ACHN (cell line): Measurements from ENCODE around the gene NLRC5.
"Not testable (repeated sequence)": the region's sequence is repeated elsewhere in the genome, so short reads cannot be mapped to it uniquely, and the experiment has no call there.

Experiments
- DNase-seq: peaks from one replicate; pipeline ENCODE4 v3.0.0-alpha.2; 2015
- in situ Hi-C: cut with HindIII; loops from 2 replicates; pipeline ENCODE4 v1.10.0; 2017; ENCODE audit warnings: low sequenced_read_pairs, low pct_ligation_motif_present, low pct_unique_long_range_greater_than_20kb

Gene NLRC5

DNA sequence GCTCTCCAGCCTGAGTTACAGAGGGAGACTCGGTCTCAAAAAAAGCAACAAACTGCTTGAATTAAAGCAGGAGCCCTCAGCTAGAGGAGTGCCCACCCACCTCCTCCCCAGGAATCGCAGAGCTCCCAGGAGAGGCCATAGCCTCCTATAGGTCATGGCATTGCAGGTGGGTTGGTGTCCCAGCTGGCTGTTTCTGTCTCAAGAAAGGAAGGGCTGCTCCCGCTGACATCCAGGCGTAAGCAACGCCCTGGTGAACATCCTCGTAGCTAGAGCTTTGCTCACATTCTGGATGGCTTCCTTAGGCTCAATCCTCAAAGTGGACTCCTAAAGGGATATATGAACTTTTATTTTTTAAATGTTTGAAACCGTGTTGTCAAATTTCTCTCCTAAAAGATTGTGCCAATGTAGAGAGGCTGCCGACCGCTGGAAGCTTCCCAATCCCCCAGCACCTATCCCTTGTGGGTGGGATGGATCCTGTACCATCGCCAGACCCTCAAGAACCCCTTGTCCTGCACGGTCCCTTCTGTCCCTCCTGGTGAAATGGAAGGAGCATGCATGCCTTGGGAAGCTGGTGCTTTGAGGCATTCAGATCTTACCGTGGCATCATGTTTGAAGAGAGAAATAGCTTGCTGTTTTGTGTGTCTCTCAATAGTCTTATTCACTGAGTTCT lies 5.9 kb downstream of the NLRC5 start:
- in situ Hi-C loops, result no loop called here
- DNase-seq, result no peak

DNA sequence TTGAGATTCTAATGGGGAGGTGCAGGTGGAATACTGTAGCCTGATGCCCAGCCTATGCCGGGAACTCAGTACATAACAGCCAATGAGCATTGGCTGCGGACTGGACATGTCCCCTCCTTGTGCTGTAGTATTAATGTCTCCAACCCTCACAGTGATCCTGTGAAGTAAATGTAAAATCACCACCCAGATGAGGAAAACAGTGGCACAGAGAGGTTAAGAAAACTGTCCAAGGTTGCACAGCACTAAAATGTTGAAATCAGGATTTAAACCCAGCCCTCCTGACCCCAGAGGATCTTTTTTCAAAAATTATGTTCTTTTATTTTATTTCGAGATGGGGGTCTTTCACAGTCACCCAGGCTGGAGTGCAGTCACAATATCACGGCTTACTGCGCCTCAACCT lies 7.9 kb downstream of the NLRC5 start:
- in situ Hi-C loops, result no loop called here

DNA sequence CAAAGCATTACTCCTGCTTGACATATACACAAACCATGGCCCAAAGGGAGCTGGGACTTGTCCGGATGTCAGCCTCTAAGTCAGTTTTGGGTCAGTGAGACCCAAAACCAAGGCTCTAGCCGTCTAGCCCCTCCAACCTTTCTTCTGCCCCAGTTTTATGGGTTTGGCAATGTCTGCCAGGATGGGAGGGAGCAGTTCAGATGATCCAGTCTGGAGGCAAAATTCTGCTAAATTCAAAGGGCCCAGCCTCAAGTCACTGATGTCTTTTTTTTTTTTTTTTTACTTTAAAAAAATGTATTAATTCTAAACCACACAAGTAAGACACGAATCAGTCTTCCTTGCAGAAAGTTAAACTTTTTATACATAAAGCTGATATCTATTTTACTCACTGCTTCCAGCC lies 8.6 kb downstream of the NLRC5 start:
- in situ Hi-C loops, result no loop called here
- DNase-seq, result no peak

More for the DNA sequence above, 7.9 kb downstream of the NLRC5 start:
- DNase-seq, result no peak

DNA sequence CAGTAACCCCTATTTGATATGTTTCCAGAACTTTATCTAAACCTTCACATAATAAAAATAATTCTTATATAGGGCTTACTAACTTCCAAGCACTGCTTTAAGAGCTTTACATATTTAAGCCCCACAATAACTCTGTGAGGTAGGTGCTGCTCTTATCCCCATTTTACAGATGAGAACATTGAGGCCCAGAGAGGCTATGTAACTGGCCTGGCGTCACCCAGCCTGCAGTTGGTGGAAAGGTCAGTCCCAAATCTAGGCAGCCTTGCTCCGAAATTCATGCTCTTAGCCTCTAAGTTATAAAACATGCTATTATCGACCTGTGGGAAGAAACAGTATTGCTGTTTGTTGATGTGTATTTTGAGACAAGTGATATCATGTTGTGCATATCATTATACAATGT lies 9.0 kb downstream of the NLRC5 start:
- in situ Hi-C loops, result no loop called here
- DNase-seq, result no peak

DNA sequence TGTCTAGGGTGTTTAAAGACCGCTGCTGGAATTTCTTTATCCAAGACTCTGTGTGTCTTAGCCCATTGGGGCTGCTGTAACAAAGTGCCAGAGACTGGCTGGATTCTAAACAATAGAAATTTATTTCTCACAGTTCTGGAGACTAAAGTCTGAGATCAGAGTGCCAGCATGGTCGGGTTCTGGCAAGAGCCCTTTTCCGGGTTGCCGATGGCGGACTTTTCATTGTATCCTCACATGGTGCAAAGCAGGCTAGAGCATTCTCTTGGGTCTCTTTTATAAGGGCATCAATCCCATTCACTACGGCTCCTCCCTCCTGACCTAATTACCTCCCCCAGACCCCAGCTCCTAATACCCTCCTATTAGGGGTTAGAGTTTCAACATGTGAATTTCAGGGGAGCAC lies 9.5 kb downstream of the NLRC5 start:
- no peak for DNase-seq
- in situ Hi-C loops, result no loop called here

DNA sequence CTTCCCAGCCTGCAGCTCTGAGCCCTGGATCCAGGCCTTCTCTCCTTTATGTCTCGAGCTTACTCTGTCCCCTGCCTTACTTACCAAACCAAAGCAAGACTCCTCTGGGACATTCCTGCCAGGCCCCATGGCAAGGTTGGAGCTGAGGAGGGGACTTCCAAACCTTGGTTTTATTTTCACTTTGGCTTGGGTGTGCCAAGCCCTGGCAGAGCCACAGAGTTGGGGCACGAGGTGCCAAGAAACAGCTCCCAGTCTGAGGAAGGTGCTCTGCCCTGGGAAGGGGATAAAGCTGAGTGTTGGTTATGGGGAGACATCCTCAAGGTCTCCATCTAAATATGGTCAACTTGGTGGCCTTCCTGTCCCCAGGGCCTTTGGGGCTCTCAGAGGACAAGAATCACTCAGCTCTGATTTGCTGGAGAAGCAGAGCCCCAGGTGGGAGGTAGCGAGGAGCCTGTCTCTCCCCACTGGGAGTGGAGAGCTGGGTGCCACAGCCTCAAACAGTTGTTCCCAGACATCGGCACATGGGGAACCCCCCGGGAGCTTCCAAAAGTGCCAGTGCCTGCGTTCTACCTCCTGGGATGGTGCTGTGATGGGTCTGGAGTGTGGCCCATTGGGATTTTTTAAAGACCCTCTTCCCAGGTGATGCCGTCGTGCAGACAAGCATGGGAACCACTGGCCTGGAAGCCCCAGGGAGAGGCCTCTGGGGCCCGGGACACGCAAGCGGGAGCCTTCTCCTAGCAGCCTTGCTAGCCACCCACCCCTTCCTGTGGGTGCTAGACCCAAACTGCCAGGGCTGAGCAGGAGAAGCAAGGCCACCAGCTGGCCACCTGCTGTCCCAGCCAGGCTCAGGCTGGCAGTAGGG lies 10.3 kb downstream of the NLRC5 start:
- in situ Hi-C loops, result no loop called here
- DNase-seq, result no peak

DNA sequence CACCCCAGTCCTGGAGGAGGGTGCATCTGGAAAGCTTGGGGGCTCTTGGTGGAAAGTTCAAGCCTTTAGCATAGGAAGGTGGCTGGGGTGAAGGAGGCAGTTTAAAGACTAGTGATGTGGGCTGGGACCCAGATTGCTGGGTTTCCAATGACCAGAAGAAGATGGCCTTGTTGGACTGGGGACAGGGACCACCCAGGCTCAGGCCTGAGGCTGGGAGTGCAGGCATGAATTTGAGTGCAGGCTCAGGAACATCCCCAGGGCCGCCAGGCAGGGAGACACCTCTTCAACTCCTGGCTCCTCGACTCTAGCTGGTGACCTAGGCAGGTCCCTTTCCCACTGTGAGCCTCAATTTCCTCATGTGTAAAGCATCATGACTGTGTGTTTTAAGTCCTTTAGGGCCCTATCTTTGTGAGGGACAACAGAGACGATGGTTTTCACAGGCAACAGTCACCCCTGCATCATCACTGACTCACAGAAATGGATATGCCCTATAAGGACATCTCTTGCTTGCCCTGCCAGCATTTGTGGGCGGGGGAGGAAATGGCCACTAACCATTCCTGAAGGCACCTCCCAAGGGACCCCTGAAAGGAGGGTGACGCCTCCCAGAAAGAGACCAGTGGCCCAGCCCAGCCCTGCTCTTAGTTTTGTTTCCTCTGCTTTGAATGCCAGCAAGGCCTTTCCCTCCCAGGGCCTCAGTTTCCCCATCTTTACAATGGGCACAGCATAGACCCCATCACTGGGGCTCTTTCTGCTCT lies 11.1 kb downstream of the NLRC5 start:
- DNase-seq, result peak; percentile 32
- in situ Hi-C loops, result no loop called here

DNA sequence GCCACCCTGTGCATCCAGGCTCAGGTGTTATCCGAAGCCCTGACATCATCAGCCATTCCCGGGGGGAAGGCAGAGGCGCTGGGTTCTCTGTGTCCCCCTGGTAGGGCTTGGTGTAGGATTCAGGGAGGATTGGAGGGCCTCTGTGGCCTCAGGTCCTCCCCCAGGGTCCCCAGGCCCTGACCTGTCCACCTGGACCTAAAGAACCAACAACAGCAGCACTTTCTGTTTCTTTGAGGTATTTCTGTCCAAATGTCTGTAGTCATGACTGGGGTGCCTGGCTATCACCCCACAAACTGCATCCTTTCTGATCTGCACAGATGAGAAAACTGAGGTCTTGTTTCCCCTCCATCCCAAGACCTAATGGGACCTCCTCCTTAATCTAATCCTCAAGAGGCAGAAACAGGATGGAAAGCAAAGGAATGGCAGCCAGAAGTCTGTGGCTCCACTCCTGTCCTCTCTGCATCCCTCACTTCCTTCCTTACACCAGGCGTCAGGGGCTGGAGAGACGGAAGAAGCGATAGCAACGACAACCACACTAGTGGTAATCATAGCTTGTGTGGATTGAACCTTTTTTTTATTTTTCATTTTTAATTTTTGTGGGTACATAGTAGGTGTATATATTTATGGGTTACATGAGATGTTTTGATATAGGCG lies 11.8 kb downstream of the NLRC5 start:
- no peak for DNase-seq
- in situ Hi-C loops, result no loop called here

DNA sequence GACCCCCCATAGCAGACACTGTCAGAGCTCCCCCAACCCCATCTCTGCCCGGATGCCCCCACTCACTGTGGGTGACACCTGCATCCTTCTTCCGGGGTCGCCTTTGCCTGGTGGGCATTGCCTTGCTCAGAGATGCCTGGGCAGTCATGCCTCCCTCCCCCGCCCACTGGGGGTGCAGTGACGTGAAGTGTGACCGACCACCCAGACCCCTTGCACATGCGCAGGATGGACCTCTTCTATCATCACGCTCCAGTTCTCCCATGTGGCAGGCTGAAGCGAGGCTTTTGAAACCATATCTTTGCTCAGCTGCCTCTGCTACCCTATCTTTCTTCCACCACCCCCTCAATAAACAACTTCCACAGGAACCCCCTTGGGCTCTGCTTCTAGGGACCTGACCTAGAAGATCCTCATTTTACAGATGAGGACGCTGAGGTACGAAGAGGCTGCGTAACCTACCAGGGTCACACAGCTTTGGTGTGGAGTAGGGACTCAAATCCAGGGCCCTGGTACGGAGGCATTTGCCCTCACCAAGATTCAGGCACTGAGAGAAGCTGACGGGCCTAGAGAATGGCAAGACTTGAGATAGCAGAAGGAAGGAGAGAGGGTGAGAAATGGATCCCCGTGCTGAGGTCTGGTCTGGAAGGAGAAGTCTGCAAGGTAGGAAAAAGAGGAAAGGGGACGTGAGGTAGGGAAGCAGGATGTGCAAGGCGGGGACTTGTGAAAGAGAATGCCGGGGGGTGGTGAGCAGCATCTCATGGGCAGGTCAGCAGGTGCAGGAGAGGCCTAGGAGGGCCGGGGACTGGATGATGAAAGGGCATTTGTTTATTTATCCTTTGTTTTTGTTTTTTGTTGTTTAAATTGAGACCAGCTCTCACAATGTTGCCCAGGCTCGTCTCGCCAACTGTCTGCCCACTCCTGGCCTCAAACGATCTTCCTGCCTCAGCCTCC lies 14.4 kb downstream of the NLRC5 start:
- in situ Hi-C loops, result no loop called here
- DNase-seq, result no peak

DNA sequence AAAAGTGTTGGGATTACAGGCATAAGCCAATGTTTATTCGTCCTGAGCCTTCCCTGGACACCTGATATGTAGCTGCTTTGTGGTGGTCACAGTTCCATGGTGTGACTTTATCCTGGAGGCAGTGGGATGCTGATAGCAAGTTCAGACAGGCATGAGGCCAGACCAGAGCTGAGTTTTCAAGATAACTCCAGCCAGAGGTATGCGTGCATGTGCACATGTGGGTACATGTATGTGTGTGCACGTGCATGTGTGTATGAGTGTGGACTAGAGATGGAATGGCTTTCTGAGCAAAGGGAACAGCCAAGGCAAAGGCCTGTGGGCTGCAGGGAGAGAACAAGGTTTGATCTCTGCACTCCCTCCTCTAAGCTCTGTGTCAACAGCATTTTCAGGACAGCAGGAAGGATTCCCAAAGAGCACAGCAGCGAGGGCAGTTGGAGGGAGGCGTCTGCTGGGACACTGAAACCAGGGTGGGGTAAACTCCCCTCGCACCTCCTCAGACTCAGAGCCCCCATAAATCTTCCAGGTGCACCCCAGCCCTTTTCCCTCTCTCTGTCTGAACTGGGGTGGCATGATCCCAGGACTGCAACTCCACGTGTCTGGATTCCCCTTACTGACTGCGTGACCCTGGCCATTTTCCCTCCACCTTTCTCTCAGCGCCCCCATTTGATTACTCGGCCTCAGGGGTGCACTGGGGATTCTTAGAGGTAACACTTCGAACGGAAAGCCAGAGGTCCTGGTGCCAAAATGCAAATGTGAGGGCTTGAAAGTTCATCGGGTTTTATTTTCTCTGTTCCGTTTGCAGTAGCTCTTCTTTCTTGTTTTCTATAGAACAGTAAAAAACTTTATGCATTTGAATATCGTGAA lies 15.3 kb downstream of the NLRC5 start:
- no peak for DNase-seq
- in situ Hi-C loops, result no loop called here

DNA sequence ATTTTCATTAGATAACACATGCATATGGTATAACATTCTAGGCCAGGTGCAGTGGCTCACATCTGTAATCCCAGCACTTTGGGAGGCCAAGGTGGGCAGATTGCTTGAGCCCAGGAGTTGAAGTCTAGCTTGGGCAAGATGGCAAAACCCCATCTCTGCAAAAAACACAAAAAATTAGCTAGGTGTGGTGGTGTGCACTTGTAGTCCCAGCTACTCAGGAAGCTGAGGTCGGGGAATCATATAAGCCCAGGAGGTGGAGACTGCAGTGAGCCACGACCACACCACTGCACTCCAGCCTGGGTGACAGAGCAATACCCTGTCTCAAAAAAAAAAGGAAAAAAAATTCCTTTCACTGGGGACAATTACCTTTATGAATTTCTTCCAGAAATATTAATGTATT lies 16.2 kb downstream of the NLRC5 start:
- DNase-seq, in situ Hi-C loops: not testable (repeated sequence)

DNA sequence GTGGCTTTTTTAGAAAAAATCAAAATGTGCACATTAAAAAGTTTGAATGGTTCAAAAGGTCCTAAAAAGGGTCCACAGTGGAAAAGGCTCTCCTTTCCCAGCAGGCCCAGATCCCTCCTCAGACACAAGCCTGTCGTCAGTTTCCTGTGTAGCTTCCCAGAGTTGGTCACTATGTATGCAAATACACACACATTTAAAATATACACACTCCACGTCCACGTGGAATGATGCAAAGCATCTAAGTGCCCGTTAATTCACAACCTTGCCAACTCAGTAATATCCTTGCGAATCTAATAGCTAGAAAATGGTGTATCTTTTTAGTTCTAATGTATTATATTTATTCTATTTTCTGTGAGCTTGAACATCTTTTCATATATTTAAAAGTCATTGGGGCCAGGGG lies 17.7 kb downstream of the NLRC5 start:
- DNase-seq, result no peak
- in situ Hi-C loops, result no loop called here

DNA sequence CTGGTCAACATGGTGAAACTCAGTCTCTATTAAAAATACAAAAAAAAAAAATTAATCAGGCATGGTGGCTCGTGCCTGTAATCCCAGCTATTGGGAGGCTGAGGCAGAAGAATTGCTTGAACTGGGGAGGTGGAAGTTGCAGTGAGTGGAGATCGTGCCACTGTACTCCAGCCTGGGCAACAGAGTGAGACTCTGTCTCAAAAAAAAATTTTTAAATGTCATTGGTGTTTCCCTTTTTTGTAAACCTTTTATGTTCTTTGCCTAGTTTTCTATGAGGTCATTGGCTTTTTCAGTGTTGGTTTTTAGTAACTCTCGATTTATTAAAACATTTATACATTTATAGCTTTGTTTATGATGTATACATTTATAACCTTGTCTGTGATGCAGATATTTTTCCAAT lies 18.2 kb downstream of the NLRC5 start:
- DNase-seq, result no peak
- in situ Hi-C loops, result no loop called here

DNA sequence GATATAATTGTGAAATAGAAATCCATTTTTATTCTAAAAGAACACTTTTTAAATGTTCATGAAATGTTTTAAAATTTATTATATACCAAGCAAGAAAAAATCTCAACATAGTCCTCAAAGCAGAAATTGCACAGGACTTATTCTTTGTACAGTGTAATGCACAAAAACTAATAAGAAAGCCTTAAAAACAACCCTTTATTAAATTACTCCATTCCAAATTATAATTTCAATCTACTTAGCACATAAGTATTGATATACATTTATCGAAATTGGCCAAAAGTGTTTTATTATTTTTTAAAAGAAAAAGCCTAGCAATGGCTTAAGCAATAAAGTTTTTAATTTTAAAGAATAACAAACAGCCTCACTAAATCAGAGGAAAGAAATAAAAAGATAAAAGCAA lies 19.1 kb downstream of the NLRC5 start:
- no peak for DNase-seq
- in situ Hi-C loops, result no loop called here

DNA sequence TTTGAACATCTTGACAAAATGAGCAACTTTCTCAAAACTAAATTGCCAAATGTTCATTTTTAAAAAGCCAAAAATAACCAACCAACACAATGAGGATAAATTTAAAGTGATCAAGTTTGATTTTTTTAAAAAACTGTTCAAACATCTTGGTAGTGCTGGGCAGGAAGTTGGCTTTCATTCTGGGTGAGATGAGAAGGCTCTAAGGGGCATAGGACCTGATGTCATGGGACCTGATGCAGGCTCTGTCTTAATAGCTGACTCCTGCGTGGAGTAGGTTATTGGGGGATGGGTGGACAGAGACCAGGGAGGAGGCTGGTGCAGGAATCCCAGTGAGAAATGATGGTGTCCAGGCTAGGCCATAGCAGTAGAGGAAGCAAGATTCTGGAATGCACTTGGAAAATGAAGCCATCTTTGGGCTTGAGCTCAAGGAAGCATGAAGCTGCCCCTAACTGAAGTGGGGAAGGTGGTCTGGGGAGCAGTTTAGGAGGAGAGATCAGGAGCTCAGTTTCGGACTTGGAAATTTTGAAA lies 20.4 kb downstream of the NLRC5 start:
- in situ Hi-C loops, result no loop called here

DNA sequence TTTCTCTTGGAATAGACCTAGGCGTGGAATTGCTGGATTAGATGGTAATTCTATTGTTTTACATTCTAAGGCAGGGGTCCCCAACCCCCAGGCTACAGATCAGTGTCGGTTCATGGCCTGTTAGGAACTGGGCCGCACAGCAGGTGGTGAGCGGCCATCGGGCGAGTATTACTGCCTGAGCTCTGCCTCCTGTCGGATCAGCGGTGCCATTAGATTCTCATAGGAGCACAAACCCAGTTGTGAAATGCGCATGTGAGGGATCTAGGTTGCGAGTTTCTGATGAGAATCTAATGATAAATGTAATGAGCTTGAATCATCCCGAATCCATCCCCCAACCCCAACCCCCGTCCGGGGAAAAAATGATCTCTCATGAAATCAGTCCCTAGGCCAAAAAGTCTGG lies 23.0 kb downstream of the NLRC5 start:
- no peak for DNase-seq
- in situ Hi-C loops, result no loop called here

More for the DNA sequence above, 20.4 kb downstream of the NLRC5 start:
- no peak for DNase-seq

DNA sequence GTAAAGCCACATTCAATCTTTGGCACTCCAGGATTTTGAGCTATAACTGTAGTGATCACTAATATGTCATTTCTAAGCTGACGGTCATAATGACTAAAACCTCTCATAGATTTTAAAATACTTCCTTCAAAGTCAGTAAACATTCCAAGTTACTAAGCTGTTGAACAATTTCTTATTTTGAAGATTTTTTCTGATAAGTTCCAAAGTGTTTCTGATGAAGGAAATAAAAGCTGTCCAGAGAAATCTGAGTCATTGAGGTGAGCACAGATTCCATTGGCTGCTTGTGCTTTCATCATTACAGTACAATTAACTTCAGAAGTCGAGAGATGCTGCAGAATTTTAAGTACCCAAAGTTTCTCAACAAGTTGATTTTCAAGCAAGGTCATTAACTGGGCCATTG lies 23.9 kb downstream of the NLRC5 start:
- no peak for DNase-seq
- in situ Hi-C loops, result no loop called here
